HG03039 (cell line): ENCODE measurements around the gene BABAM2.
"Not testable (repeated sequence)": the region's sequence is repeated elsewhere in the genome, so short reads cannot be mapped to it uniquely, and the experiment has no call there.

Experiments
- ATAC-seq: cut with Tn5 transposase; IDR thresholded peaks from one replicate; pipeline ENCODE4 v1.9.1; 2021; ENCODE audit warnings: mild to moderate bottlenecking, moderate library complexity; ENCODE audit not compliant: unreplicated experiment

The BABAM2 gene

GRCh38 chr2:28322456-28322855 is 431.9 kb downstream of the BABAM2 start:
- ATAC-seq = no peak

GRCh38 chr2:28322981-28323396 is 432.5 kb downstream of the BABAM2 start:
- no peak for ATAC-seq

GRCh38 chr2:28325173-28325566 is 434.6 kb downstream of the BABAM2 start:
- no peak for ATAC-seq

GRCh38 chr2:28325567-28326468 is 435.3 kb downstream of the BABAM2 start:
- ATAC-seq = no peak

GRCh38 chr2:28326469-28326805 is 435.9 kb downstream of the BABAM2 start:
- no peak for ATAC-seq

- ATAC-seq = no peak
These were observed 436.5 kb downstream of the BABAM2 start for GRCh38 chr2:28326881-28327505.

GRCh38 chr2:28327581-28327955 is 437.0 kb downstream of the BABAM2 start:
- ATAC-seq = no peak

GRCh38 chr2:28327956-28328922 is 437.7 kb downstream of the BABAM2 start:
- no peak for ATAC-seq

GRCh38 chr2:28329184-28329583 is 438.7 kb downstream of the BABAM2 start:
- ATAC-seq = no peak

GRCh38 chr2:28330722-28331121 is 440.2 kb downstream of the BABAM2 start:
- not testable (repeated sequence) for ATAC-seq

- not testable (repeated sequence) for ATAC-seq
These were observed 441.3 kb downstream of the BABAM2 start for GRCh38 chr2:28331797-28332196.

- no peak for ATAC-seq
These were observed 442.2 kb downstream of the BABAM2 start for GRCh38 chr2:28332696-28333095.

- no peak for ATAC-seq
These were observed 443.3 kb downstream of the BABAM2 start for GRCh38 chr2:28333606-28334526.

GRCh38 chr2:28334527-28334894 is 444.0 kb downstream of the BABAM2 start:
- ATAC-seq = no peak

- ATAC-seq = not testable (repeated sequence)
These were observed 444.7 kb downstream of the BABAM2 start for GRCh38 chr2:28335265-28335664.

- ATAC-seq = no peak
These were observed 445.1 kb downstream of the BABAM2 start for GRCh38 chr2:28335666-28336065.

GRCh38 chr2:28336264-28336980 is 445.9 kb downstream of the BABAM2 start:
- ATAC-seq = no peak

GRCh38 chr2:28336982-28337627 is 446.6 kb downstream of the BABAM2 start:
- ATAC-seq = no peak
